Lung (tissue), 12 donors: ENCODE results near the gene LONP1. TPM values are rescaled to one million over a fixed set of nuclear protein-coding genes. Genes with fewer than 3 reads are reported as not detected.

Experiments used
- ATAC-seq: fragments of 200-7000 bp; cut with Tn5 transposase; one replicate; pipeline ENCODE4 v1.9.1; 2020; ENCODE audit warnings: moderate number of reproducible peaks; ENCODE audit not compliant: insufficient read depth, low FRiP score
- DNase-seq, 3 donors: peaks; one replicate each; pipeline ENCODE4 v3.0.0-alpha.2; 2013 to 2017
- H3K27ac ChIP-seq, 2 donors: one replicate each; pipeline ENCODE4 v1.5.1; 2013; ENCODE audit warnings: mild to moderate bottlenecking in 2 of 2, moderate library complexity in 2 of 2, control low read depth in 1 of 2, inconsistent platforms in 1 of 2, low read depth in 1 of 2, low read length in 1 of 2
- H3K27me3 ChIP-seq, 3 donors: one replicate each; pipeline ENCODE4 v1.5.1; 2013; ENCODE audit warnings: low read length in 2 of 3; ENCODE audit not compliant: control insufficient read depth in 3 of 3, insufficient read depth in 3 of 3
- H3K36me3 ChIP-seq, 4 donors: one replicate each; pipeline ENCODE4 v1.5.1; 2013; ENCODE audit warnings: low read length in 4 of 4, mild to moderate bottlenecking in 1 of 4, moderate library complexity in 1 of 4; ENCODE audit not compliant: control insufficient read depth in 4 of 4, insufficient read depth in 4 of 4
- H3K4me1 ChIP-seq, 5 donors: one replicate each; pipeline ENCODE4 v1.5.1; 2013; ENCODE audit warnings: low read length in 5 of 5, mild to moderate bottlenecking in 2 of 5, moderate library complexity in 1 of 5; ENCODE audit not compliant: control insufficient read depth in 5 of 5, insufficient read depth in 5 of 5
- H3K4me3 ChIP-seq: one replicate; pipeline ENCODE4 v1.5.1; 2013; ENCODE audit warnings: mild to moderate bottlenecking, control low read depth, moderate library complexity
- H3K9ac ChIP-seq, 2 donors: one replicate each; pipeline ENCODE4 v1.5.1; 2013; ENCODE audit warnings: low read length in 2 of 2, control low read depth in 1 of 2; ENCODE audit not compliant: insufficient read depth in 1 of 2
- H3K9me3 ChIP-seq, 4 donors: one replicate each; pipeline ENCODE4 v1.5.1; 2013; ENCODE audit warnings: low read length in 3 of 4, mild to moderate bottlenecking in 1 of 4, moderate library complexity in 1 of 4; ENCODE audit not compliant: control insufficient read depth in 4 of 4, insufficient read depth in 3 of 4
- WGBS, 2 donors: extraction: QIAGEN DNeasy Blood & Tissue Kit; methylation state at CpG; one replicate each; pipeline ENCODE4 v1.1.7; 2013; 5-methylcytosine and 5-hydroxymethylcytosine counted together
- polyA plus RNA-seq, 2 donors: library from polyadenylated mRNA; stranded (reverse); fragments of 200-250 nt; gene quantifications; one replicate each; pipeline ENCODE4 v1.2.1, GENCODE V29; 2013
- total RNA-seq, 2 donors: library from RNA; depleted of rRNA in 1 of 2; stranded (reverse); fragments of >200 nt in 1 of 2; gene quantifications; one replicate each; pipeline ENCODE4 v1.2.1, GENCODE V29; 2014 to 2021
- TF ChIP-seq, protein P1 (sequence below): IDR thresholded peaks from 2 replicates; pipeline ENCODE4 v1.5.1; 2012; ENCODE audit warnings: mild to moderate bottlenecking; ENCODE audit errors: control extremely low read depth, extremely low read depth
- donor health status: control.
- donor health status: control.
- donor health status: Bipolar disorder and iron deficiency.
- donor health status: healthy.
- donor health status: DM: yes; HTN: yes; CAD: no.

The LONP1 gene
- total and polyA plus RNA-seq, 4 donors, result 41.0 to 89.6 (median 69.0) TPM

DNA sequence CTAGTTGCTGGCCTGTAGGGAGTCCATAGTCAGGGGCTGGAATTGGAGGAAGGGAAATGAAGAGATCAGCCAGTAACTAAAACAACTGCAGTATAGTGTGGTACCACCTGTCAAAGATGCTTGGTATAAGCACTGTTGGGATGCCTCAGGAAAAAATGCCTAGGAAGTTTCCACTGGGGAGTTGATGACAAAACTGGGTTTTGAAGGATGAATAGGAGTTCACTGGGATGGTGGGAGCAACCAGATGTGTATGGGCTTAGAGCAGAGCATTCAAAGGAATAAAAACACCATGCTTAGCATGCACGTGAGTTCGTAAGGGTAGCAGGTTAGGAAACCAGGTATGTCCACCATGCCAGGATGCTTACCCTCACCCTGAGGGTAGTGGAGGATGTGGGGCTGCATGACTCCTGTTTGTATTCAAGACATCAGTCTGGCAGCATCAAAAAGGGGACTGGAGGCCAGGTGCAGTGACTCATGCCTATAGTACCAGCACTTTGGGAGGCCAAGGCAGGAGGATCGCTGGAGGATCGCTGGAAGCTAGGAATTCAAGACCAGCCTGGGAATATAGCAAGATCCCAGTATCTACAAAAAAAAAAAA, 7.6 kb upstream of the LONP1 start:
- Histone ChIP-seq H3K4me1 (no peaks in the 10 kb centered on the region), H3K4me3 (no peak overlapping the region), H3K27me3 (no peaks in the 10 kb centered on the region), H3K36me3 (no peaks in the 10 kb centered on the region), H3K9me3 (peaks cover 0 to 6% (median 0%) of the 10 kb centered on the region in 4 donors), H3K27ac (no peak overlapping the region), H3K9ac (no peak overlapping the region)
- DNase-seq, result no peak
- no peak for ATAC-seq
- 96 to 98% methylated on average over 4 of the region's 4 CpGs for WGBS, 2 donors
- TF ChIP-seq, protein P1, sequence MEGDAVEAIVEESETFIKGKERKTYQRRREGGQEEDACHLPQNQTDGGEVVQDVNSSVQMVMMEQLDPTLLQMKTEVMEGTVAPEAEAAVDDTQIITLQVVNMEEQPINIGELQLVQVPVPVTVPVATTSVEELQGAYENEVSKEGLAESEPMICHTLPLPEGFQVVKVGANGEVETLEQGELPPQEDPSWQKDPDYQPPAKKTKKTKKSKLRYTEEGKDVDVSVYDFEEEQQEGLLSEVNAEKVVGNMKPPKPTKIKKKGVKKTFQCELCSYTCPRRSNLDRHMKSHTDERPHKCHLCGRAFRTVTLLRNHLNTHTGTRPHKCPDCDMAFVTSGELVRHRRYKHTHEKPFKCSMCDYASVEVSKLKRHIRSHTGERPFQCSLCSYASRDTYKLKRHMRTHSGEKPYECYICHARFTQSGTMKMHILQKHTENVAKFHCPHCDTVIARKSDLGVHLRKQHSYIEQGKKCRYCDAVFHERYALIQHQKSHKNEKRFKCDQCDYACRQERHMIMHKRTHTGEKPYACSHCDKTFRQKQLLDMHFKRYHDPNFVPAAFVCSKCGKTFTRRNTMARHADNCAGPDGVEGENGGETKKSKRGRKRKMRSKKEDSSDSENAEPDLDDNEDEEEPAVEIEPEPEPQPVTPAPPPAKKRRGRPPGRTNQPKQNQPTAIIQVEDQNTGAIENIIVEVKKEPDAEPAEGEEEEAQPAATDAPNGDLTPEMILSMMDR, result no peak

DNA sequence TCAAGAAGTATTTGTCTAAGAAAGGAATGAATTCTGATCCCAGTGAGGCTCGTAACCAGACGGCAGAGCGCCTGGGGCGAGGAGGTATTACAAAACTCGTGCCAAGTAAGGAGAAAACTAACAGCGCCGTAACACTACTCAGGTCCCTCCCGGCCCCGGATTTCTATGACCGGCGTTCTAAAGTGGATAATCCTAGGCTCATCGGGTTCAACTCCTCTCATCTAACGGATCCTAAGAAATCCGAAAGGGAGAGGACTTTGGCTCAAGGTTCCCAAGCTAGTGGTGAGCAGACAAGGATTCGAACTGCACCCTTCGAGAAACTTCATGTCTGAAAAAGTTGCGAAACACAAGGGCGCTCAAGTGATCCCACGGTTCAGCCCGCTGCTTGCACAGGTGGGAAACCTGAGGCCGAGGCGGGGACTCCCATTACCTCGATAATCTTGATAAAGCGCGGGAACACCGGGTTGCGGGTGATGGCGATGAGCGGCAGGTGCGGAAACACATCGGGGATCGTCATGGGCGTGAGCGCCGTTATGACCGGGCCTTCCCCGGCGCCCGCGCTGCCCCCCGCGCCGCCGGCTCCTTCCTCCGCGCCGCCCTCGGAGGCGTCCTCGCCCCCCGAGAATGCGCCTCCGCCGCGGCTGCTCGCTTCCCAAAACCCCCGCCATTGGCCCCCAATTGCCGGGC, 529 bp downstream of the LONP1 start:
- Histone ChIP-seq H3K4me1 (peaks cover 0 to 12% (median 8%) of the 10 kb centered on the region in 5 donors), H3K9me3 (no peaks in the 10 kb centered on the region), H3K4me3 (peak overlapping the region; percentile 96), H3K27ac (peak overlapping the region; percentile 96 to 97), H3K9ac (peak overlapping the region; percentile 80 to 94), H3K36me3 (no peaks in the 10 kb centered on the region), H3K27me3 (no peaks in the 10 kb centered on the region)
- TF ChIP-seq, protein P1, result no peak
- peak in 1 of 3 donors; percentile 14 for DNase-seq
- ATAC-seq, result no peak
- WGBS, 2 donors, result 0% methylated on average over 34 to 58 of the region's 58 CpGs

DNA sequence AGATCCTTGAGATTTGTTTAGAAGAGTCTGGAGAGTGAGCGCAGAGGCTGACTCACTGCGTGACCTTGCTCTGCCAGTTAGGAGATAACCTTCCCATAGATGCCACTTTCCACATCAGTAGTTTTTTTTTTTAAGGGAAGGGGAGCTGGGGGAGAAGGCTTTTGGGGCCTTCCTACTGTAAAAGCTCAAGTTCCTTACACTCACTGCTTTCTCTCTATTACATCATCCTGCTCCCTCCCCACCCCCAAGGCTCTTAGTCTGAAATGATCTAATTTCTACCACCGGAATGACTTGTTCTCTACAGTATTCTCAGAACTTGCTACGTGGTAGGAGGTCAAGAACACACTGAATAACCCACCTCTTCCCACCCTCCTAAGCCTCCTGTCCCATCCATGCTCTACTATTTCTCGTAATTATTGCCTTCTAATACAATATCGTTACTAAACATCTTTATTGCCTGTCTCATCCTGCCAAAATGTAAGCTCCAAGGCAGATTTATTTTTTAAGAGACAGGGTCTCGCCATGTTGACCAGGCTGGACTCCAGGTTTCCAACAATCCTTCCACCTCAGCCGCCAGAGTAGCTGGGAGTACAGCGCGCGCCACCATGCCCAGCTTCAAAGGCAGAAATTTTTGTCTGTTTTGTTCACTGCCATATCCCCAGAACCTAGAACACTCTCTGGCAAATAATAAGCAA, 1.2 kb downstream of the LONP1 start:
- H3K27ac ChIP-seq, result peak overlapping the region; percentile 96 to 97
- peak overlapping the region; percentile 28 for H3K4me3 ChIP-seq
- TF ChIP-seq, protein P1, result no peak
- WGBS, 2 donors, result 28 to 40% methylated on average over 11 of the region's 11 CpGs
- ATAC-seq, result no peak
- H3K36me3 ChIP-seq, result peaks cover 0 to 4% (median 2%) of the 10 kb centered on the region in 4 donors
- peaks cover 0 to 12% (median 8%) of the 10 kb centered on the region in 5 donors for H3K4me1 ChIP-seq
- no peaks in the 10 kb centered on the region for H3K9me3 ChIP-seq
- peak overlapping the region; percentile 80 to 94 for H3K9ac ChIP-seq
- DNase-seq, result no peak
- H3K27me3 ChIP-seq, result no peaks in the 10 kb centered on the region
